Endothelial cell of hepatic sinusoid (primary cell): ENCODE measurements around the gene BCL2.

Experiments used
- in situ Hi-C: cut with HindIII; loops from 2 replicates; pipeline ENCODE4 v1.10.0; 2017; ENCODE audit warnings: low sequenced_read_pairs

BCL2 gene

GRCh38 chr18:63329431-63330145 is 10.0 kb upstream of the BCL2 start:
- in situ Hi-C loops: loop anchor here (5.0 kb wide), 1 partner anchor 312 kb away; no protein-coding TSS in a partner anchor

GRCh38 chr18:63326011-63326410 is 6.4 kb upstream of the BCL2 start:
- in situ Hi-C loops: loop anchor here (5.0 kb wide), 1 partner anchor 309 kb away; no protein-coding TSS in a partner anchor

- in situ Hi-C loops: loop anchor here (5.0 kb wide), 1 partner anchor 308 kb away; no protein-coding TSS in a partner anchor
These were observed 5.6 kb upstream of the BCL2 start for GRCh38 chr18:63325086-63325686.

GRCh38 chr18:63322908-63323634 is 3.5 kb upstream of the BCL2 start:
- in situ Hi-C loops: no loop called here

GRCh38 chr18:63322206-63322605 is 2.6 kb upstream of the BCL2 start:
- in situ Hi-C loops: no loop called here

DNA sequence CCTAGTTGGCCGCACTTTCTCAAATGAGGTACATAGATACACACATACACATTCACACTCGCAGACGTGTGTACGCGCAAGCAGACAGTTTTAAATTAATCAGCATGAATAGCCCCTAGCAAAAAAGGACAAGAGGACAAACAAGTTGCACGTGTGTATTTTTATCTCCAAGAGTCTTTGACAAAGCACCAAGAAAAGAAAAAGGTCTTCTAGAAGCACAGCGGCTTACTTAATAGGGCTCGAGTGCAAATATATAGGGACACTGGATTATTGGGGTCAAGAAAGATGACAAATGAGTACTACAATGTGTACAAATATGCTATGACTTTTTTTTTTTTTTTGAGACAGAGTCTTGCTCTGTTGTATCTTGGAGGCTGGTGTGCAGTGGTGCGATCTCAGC is 1.7 kb upstream of the BCL2 start:
- in situ Hi-C loops: no loop called here

DNA sequence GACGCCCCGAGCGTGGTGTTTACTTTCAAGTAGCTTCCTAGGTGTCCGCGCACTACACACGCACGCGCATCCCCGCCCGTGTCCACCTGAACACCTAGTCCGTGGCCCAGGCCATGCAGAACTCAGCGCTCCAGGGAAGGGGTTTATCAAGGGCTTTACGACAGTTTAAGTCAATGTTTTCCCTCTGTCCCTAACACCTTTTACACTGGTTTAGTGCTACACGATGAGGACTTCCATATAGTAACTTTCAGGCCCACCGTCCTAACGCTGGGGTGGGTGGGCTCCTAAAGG is 1.4 kb upstream of the BCL2 start:
- in situ Hi-C loops: no loop called here

DNA sequence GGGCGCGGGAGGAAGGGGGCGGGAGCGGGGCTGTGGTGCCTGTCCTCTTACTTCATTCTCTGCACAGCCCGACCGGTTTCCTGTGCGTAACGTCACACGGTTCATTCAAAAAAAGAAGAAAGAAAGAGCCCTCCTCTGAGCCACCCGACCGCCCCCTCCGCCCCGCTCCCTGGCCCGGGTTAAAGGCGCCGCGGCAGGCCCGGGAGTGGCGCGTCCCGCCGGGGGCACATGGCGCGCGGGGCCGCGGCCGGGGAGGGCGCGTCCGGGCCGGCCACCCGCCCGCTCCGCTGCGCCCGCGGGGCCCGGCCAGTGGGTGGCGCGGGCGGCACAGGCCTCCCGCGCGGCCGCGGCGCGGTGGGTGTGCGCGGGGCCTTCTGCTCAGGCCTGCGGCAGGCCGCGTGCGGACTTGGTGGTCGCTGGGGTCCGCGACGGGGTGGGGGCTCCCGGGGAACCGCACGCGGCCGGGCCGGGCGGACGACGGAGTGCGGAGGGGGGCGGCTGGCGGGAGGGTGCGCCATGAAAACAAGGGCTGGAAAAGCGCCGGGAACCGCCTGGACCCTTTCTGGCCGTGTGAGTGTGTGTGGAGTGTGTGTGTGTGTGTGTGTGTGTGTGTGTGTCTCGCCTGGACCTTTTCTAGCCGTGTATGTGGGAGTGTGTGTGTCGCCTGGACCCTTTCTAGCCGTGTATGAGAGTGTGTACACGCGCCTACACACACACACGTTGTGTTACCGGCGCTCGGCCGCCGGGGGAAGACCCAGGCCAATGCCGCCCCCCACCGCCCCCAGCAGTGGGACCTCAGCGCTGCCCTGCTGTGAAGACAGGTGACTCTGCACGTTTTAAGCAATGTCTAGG is 780 bp upstream of the BCL2 start:
- in situ Hi-C loops: no loop called here

GRCh38 chr18:63318889-63319382 is 633 bp downstream of the BCL2 start:
- in situ Hi-C loops: no loop called here

GRCh38 chr18:63317982-63318888 is 1.3 kb downstream of the BCL2 start:
- in situ Hi-C loops: no loop called here

- in situ Hi-C loops: no loop called here
These were observed 2.0 kb downstream of the BCL2 start for GRCh38 chr18:63317556-63317946.

- in situ Hi-C loops: no loop called here
These were observed 2.7 kb downstream of the BCL2 start for GRCh38 chr18:63316612-63317555.

DNA sequence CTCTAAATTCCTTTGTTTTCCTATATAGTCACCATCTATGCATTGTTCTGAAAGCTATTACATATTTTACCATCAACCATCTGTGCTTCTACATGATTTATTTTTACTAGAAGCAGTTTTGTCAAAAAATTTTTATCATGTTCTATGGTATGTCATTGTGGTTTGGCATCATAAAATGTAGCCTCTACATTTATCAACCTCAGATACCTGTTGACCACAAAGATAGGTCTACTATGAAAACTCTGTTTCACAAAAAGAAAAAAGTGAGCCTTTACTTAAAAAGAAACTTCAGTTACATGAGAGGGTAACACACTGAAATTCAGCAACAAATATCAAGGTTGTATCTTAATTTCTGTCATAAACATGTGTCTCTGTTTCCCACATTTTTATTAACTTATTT is 3.7 kb downstream of the BCL2 start:
- in situ Hi-C loops: no loop called here

GRCh38 chr18:63315131-63315662 is 4.4 kb downstream of the BCL2 start:
- in situ Hi-C loops: no loop called here

DNA sequence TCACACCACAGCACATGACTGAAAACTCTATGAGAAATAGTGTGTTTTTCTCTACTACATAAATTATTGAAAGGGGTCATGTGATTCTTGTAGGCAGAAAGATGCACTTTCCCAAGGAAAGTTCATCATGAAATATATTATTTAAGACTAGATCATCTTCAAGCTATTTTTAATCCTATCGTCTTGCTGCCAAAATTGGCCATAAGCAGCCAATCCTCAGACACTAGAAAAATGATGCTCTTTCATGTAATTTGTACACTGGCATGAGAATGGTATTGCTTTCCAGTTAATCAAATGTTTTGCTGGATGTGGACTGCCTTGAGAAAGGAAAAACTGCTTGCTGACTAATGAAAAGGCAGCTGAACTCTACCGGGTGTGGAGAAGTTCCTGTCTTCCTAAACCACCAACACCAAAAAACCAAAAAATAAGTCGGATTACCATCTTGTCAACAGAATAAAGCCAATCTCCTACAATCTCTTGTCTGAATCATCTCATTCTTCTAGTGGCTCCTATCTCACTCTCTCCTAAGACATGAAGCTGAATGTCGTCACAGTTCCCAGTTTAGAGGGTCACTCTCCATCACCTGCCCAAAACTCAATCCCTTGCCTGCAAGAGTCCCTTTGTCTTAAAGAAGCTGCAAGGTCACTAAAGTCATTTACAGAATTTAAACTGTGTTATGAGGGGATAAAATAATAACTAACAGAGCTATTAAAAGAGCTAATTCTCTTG is 5.3 kb downstream of the BCL2 start:
- in situ Hi-C loops: no loop called here

GRCh38 chr18:63313396-63313917 is 6.1 kb downstream of the BCL2 start:
- in situ Hi-C loops: no loop called here

- in situ Hi-C loops: no loop called here
These were observed 6.7 kb downstream of the BCL2 start for GRCh38 chr18:63312737-63313395.
